ENCODE data around the gene MGLL. TPM values are rescaled to one million over a fixed set of nuclear protein-coding genes. Genes with fewer than 3 reads are reported as not detected.
A peak's percentile ranks its signal among the peaks of the same experiment; 100 is the strongest.

The MGLL gene
- total RNA-seq, 1 donor from 2014 or later = 2.5 TPM

GRCh38 chr3:127747066-127747465, 75.2 kb downstream of the MGLL start:
- TF ChIP-seq, protein P1, sequence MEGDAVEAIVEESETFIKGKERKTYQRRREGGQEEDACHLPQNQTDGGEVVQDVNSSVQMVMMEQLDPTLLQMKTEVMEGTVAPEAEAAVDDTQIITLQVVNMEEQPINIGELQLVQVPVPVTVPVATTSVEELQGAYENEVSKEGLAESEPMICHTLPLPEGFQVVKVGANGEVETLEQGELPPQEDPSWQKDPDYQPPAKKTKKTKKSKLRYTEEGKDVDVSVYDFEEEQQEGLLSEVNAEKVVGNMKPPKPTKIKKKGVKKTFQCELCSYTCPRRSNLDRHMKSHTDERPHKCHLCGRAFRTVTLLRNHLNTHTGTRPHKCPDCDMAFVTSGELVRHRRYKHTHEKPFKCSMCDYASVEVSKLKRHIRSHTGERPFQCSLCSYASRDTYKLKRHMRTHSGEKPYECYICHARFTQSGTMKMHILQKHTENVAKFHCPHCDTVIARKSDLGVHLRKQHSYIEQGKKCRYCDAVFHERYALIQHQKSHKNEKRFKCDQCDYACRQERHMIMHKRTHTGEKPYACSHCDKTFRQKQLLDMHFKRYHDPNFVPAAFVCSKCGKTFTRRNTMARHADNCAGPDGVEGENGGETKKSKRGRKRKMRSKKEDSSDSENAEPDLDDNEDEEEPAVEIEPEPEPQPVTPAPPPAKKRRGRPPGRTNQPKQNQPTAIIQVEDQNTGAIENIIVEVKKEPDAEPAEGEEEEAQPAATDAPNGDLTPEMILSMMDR (IDR thresholded peaks at IDR 0.05; ENCODE audit: unreplicated experiment) = no peak
- Mint-ChIP-seq H3K9me3 (no peaks in the 10 kb centered on the region), H3K4me3 (no peak overlapping the region), H3K4me1 (peaks cover 42% of the 10 kb centered on the region), H3K27ac (peak overlapping the region; percentile 62), H3K27me3 (ENCODE audit: low read depth) (no peaks in the 10 kb centered on the region), H3K36me3 (no peaks in the 10 kb centered on the region)
- no peak for DNase-seq (ENCODE audit: low spot score in 2 of 2, unreplicated experiment in 2 of 2)

- peak in 1 of 2 experiments; percentile 44 for DNase-seq (ENCODE audit: low spot score in 2 of 2, unreplicated experiment in 2 of 2)
- Mint-ChIP-seq H3K4me3 (no peak overlapping the region), H3K9me3 (no peaks in the 10 kb centered on the region), H3K27me3 (ENCODE audit: low read depth) (no peaks in the 10 kb centered on the region), H3K27ac (peak overlapping the region; percentile 82), H3K36me3 (no peaks in the 10 kb centered on the region), H3K4me1 (peaks cover 42% of the 10 kb centered on the region)
- TF ChIP-seq, protein P1 (IDR thresholded peaks at IDR 0.05; ENCODE audit: unreplicated experiment) = peak; percentile 9
These were observed 75.8 kb downstream of the MGLL start for GRCh38 chr3:127746400-127747057.

DNA sequence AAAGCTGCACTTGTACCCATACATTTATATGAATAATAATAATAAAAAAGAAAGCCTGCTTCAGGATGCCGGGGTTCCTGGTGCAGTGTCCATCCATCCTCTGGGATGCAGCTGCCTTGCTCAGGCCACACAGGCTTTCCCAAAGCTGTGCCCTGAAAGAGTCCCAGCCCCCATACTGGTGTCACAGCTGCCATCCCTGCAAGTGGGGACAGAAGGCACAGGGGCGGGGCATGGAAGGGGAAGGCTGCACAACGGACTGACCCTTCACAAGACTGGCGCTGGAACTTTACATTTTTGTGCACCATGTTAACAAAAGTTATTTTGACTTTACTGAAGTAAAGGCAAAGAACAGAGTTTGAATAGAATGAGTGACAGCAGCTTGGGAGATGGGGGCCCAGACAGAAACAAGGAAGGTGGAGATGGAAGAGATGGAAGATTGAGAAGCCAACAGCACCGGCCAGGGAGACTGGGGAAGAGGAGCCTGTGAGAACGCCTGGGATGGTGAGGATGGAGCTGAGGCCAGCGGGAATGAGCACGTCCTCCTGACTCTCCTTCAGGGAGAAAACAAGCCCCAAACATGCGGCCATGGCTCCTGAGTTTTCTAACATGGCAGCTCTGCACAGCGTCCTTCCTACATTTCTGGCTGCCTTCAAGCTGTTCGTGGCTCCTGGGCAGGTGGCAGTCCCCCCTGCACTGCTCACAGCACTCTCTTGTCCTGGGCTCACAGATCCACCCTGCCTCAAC, 76.5 kb downstream of the MGLL start:
- Mint-ChIP-seq H3K36me3 (no peaks in the 10 kb centered on the region), H3K4me1 (peaks cover 42% of the 10 kb centered on the region), H3K9me3 (no peaks in the 10 kb centered on the region), H3K27ac (peak overlapping the region; percentile 82), H3K27me3 (ENCODE audit: low read depth) (no peaks in the 10 kb centered on the region), H3K4me3 (no peak overlapping the region)
- no peak for DNase-seq (ENCODE audit: low spot score in 2 of 2, unreplicated experiment in 2 of 2)
- TF ChIP-seq, protein P1 (IDR thresholded peaks at IDR 0.05; ENCODE audit: unreplicated experiment) = peak; percentile 6

- no peaks in the 10 kb centered on the region for H3K36me3 Mint-ChIP-seq
- TF ChIP-seq, protein P1 (IDR thresholded peaks at IDR 0.05; ENCODE audit: unreplicated experiment) = no peak
- no peaks in the 10 kb centered on the region for H3K27me3 Mint-ChIP-seq (ENCODE audit: low read depth)
- no peak overlapping the region for H3K27ac Mint-ChIP-seq
- no peaks in the 10 kb centered on the region for H3K9me3 Mint-ChIP-seq
- no peak for DNase-seq (ENCODE audit: low spot score in 2 of 2, unreplicated experiment in 2 of 2)
- peaks cover 42% of the 10 kb centered on the region for H3K4me1 Mint-ChIP-seq
- H3K4me3 Mint-ChIP-seq = no peak overlapping the region
These were observed 77.4 kb downstream of the MGLL start for GRCh38 chr3:127744875-127745274.

DNA sequence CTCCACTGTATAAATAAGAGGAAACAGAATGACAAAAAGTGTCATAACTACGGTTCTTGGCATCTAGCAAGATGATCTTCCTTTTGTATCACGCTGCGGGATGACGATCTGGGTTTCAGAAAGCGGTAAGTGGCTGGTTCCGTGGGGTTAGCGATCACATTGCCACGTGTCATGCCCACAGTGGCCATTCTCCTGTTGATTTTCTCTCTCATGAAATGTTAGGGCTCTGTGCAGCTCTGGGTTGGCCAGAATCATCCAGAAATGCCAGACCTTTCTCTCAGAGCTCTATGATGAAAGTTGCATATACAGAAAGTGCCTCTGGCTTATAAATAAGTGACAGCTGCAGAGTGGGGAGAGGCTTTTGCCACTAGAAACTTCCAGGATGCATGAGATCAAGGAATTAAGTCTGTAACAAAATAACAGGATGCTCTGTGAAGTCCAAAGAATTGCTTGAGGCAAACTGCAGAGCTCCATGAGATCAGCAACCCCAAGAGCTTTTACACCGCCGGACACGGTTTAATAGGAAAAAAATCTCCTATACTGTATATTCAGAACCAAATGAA, 78.0 kb downstream of the MGLL start:
- DNase-seq (ENCODE audit: low spot score in 2 of 2, unreplicated experiment in 2 of 2) = no peak
- Mint-ChIP-seq H3K4me3 (no peak overlapping the region), H3K27me3 (ENCODE audit: low read depth) (no peaks in the 10 kb centered on the region), H3K9me3 (no peaks in the 10 kb centered on the region), H3K27ac (no peak overlapping the region), H3K4me1 (peaks cover 42% of the 10 kb centered on the region), H3K36me3 (no peaks in the 10 kb centered on the region)
- TF ChIP-seq, protein P1 (IDR thresholded peaks at IDR 0.05; ENCODE audit: unreplicated experiment) = no peak

Data from mesothelial cell of epicardium (in vitro differentiated cells).